NCI-H524 (cell line): Measurements from ENCODE around the gene APEH.

Experiments
- DNase-seq, 2 experiments: peaks; one replicate each; lab custom pipeline; 2025; lab: John Stamatoyannopoulos, UW

APEH gene

GRCh38 chr3:49727924-49728361, 53.8 kb downstream of the APEH start:
- DNase-seq, result no peak

GRCh38 chr3:49729966-49730609, 55.9 kb downstream of the APEH start:
- DNase-seq, result no peak

- no peak for DNase-seq
Observed at GRCh38 chr3:49732597-49732996, 58.4 kb downstream of the APEH start.

DNA sequence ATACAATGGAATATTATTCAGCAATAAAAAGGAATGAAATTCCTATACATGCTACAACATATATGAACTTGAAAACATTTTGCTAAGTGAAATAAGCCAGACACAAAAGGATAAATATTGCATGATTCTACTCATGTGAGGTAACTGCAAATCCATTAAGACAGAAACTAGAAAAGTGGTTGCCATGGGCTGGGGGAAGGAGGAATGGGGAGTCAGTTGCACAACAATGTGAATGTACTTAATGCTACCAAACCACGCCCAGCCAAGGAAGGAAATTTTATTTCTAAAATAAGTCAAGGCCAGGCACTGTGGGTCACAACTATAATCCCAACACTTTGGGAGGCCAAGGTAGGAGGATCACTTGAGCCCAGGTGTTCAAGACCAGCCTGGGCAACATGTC, 59.4 kb downstream of the APEH start:
- no peak for DNase-seq
